HG03175 (cell line): Measurements from ENCODE around the gene PEPD.

ENCODE experiments used
- ATAC-seq: cut with Tn5 transposase; IDR thresholded peaks from one replicate; pipeline ENCODE4 v1.9.1; 2021; ENCODE audit warnings: mild to moderate bottlenecking, moderate library complexity; ENCODE audit not compliant: unreplicated experiment

PEPD gene

GRCh38 chr19:33399081-33399744 lies 122.4 kb downstream of the PEPD start:
- no peak for ATAC-seq

- ATAC-seq: no peak
Observed at GRCh38 chr19:33398361-33399060, 123.1 kb downstream of the PEPD start.

GRCh38 chr19:33397536-33398360 lies 123.8 kb downstream of the PEPD start:
- ATAC-seq: no peak

- no peak for ATAC-seq
Observed at GRCh38 chr19:33396701-33397535, 124.7 kb downstream of the PEPD start.

- no peak for ATAC-seq
Observed at GRCh38 chr19:33395561-33396550, 125.7 kb downstream of the PEPD start.

- ATAC-seq: no peak
Observed at GRCh38 chr19:33394723-33395560, 126.6 kb downstream of the PEPD start.

GRCh38 chr19:33394006-33394722 lies 127.4 kb downstream of the PEPD start:
- ATAC-seq: no peak

GRCh38 chr19:33393286-33394005 lies 128.1 kb downstream of the PEPD start:
- ATAC-seq: no peak

- no peak for ATAC-seq
Observed at GRCh38 chr19:33392341-33393285, 129.0 kb downstream of the PEPD start.

- no peak for ATAC-seq
Observed at GRCh38 chr19:33391631-33392249, 129.9 kb downstream of the PEPD start.

- no peak for ATAC-seq
Observed at GRCh38 chr19:33390908-33391630, 130.5 kb downstream of the PEPD start.

- ATAC-seq: no peak
Observed at GRCh38 chr19:33390101-33390907, 131.3 kb downstream of the PEPD start.

GRCh38 chr19:33389421-33390100 lies 132.0 kb downstream of the PEPD start:
- ATAC-seq: no peak
